ENCODE data around the gene TAS2R46.
"Not testable (repeated sequence)": the region's sequence is repeated elsewhere in the genome, so short reads cannot be mapped to it uniquely, and the experiment has no call there.

TAS2R46 gene

GRCh38 chr12:11062194-11062593 is at the start of gene TAS2R46:
TAS2R46 (minus strand) TSS chr12:11062294; CDS start chr12:11062294, 0 bp downstream.
- H3K27ac ChIP-seq, result not testable (repeated sequence)

- H3K27ac ChIP-seq, result not testable (repeated sequence)
These were observed 49.1 kb upstream of the TAS2R46 start for GRCh38 chr12:11111213-11111612.

GRCh38 chr12:11108862-11109261 is 46.8 kb upstream of the TAS2R46 start:
- no peak overlapping the region for H3K27ac ChIP-seq
- TF ChIP-seq CTCF (conservative IDR thresholded peaks at IDR 0.05), result no peak

GRCh38 chr12:11107719-11108118 is 45.6 kb upstream of the TAS2R46 start:
- H3K27ac ChIP-seq, result no peak overlapping the region
- TF ChIP-seq CTCF (conservative IDR thresholded peaks at IDR 0.05), result no peak

- TF ChIP-seq CTCF (conservative IDR thresholded peaks at IDR 0.05), result no peak
- H3K27ac ChIP-seq, result no peak overlapping the region
These were observed 44.2 kb upstream of the TAS2R46 start for GRCh38 chr12:11106288-11106687.

GRCh38 chr12:11105546-11105945 is 43.5 kb upstream of the TAS2R46 start:
- H3K27ac ChIP-seq, result no peak overlapping the region
- TF ChIP-seq CTCF (conservative IDR thresholded peaks at IDR 0.05), result no peak

GRCh38 chr12:11094910-11095309 is 32.8 kb upstream of the TAS2R46 start:
- H3K27ac ChIP-seq, result not testable (repeated sequence)

GRCh38 chr12:11092128-11092527 is 30.0 kb upstream of the TAS2R46 start, which contains the start of gene TAS2R43:
TAS2R43 (minus strand) TSS chr12:11092313; CDS start chr12:11092229, 84 bp downstream.
- H3K27ac ChIP-seq, result no peak within 1 kb of the TSS
- no peak for TF ChIP-seq CTCF (conservative IDR thresholded peaks at IDR 0.05)

GRCh38 chr12:11089246-11089645 is 27.2 kb upstream of the TAS2R46 start:
- TF ChIP-seq CTCF (conservative IDR thresholded peaks at IDR 0.05), result no peak
- H3K27ac ChIP-seq, result no peak overlapping the region

Measured in VCaP (cell line).